A549 (cell line): ENCODE measurements around the gene BBS4. TPM values are rescaled to one million over a fixed set of nuclear protein-coding genes. Genes with fewer than 3 reads are reported as not detected.
A peak's percentile ranks its signal among the peaks of the same experiment; 100 is the strongest.
"Not testable (repeated sequence)": the region's sequence is repeated elsewhere in the genome, so short reads cannot be mapped to it uniquely, and the experiment has no call there.

Source experiments
- ATAC-seq, 2 experiments: fragments of 200-7000 bp in 1 of 2; fragments of >200 bp in 1 of 2; cut with Nextera tagmentation in 1 of 2; cut with Tn5 transposase in 1 of 2; 3 replicates each; pipeline versions ENCODE4 v1.8.0 to v1.9.1; 2018 to 2020; ENCODE audit warnings: mild to moderate bottlenecking in 1 of 2, moderate library complexity in 1 of 2
- CTCF ChIA-PET: fragments of 300-600 bp; sonication (Branson Sonifier 250); formaldehyde crosslinking; extraction: SDS; loops from one replicate; lab custom pipeline; 2021; ENCODE audit warnings: antibody characterized with exemption, inconsistent platforms; lab: Yijun Ruan, JAX
- POLR2A ChIA-PET: fragments of 350-600 bp; formaldehyde crosslinking; extraction: SDS; loops from one replicate; lab custom pipeline; 2021; ENCODE audit warnings: antibody characterized with exemption, inconsistent platforms; lab: Yijun Ruan, JAX
- DNase-seq, 2 experiments: peaks; one replicate each; pipeline versions ENCODE4 v3.0.0 to v3.0.0-alpha.2; 2011 to 2016; ENCODE audit warnings: low read depth in 1 of 2, low spot score in 1 of 2
- FAIRE-seq: peaks from 2 replicates; lab custom pipeline; 2011; peaks lifted over from hg19 to GRCh38; lab: Jason Lieb, UNC
- H3K27ac ChIP-seq, 2 experiments: fragments of >200 bp; sonication (Bioruptor Twin); formaldehyde crosslinking; 3 replicates each; pipeline ENCODE4 v1.5.1; 2016 to 2017
- H3K4me1 ChIP-seq: fragments of >200 bp; sonication (Bioruptor Twin); formaldehyde crosslinking; 3 replicates; pipeline ENCODE4 v1.6.1; 2016
- H3K4me2 ChIP-seq: fragments of >200 bp; sonication (Bioruptor Twin); formaldehyde crosslinking; 3 replicates; pipeline ENCODE4 v1.6.1; 2016
- H3K4me3 ChIP-seq: fragments of >200 bp; sonication (Bioruptor Twin); formaldehyde crosslinking; 3 replicates; pipeline ENCODE4 v1.5.1; 2016
- H3K9me3 ChIP-seq: fragments of >200 bp; sonication (Bioruptor Twin); formaldehyde crosslinking; 3 replicates; pipeline ENCODE4 v1.6.1; 2016
- ATOH8 ChIP-seq: fragments of 250-450 bp; sonication (Bioruptor Pico); IDR thresholded peaks from 2 replicates; pipeline ENCODE4 v1.5.0; 2020; ENCODE audit warnings: low read depth, mild to moderate bottlenecking, moderate library complexity
- CHD4 ChIP-seq: fragments of 200-600 bp; sonication (generic); IDR thresholded peaks from 2 replicates; pipeline ENCODE4 v1.6.1; 2016; ENCODE audit warnings: antibody characterized with exemption, mild to moderate bottlenecking, borderline replicate concordance
- FOXS1 ChIP-seq: fragments of 250-450 bp; sonication (Bioruptor Pico); IDR thresholded peaks from 2 replicates; pipeline ENCODE4 v1.5.0; 2020; ENCODE audit warnings: mild to moderate bottlenecking, moderate library complexity
- HMGXB4 ChIP-seq: fragments of 250-450 bp; sonication (Bioruptor Pico); IDR thresholded peaks from 2 replicates; pipeline ENCODE4 v1.5.0; 2021; ENCODE audit warnings: mild to moderate bottlenecking, moderate library complexity, borderline replicate concordance
- HOXA7 ChIP-seq: fragments of 250-450 bp; sonication (Bioruptor Pico); IDR thresholded peaks from 2 replicates; pipeline ENCODE4 v1.5.0; 2020; ENCODE audit warnings: mild to moderate bottlenecking, moderate library complexity
- JUN ChIP-seq, 2 experiments: fragments of >200 bp; sonication (Bioruptor Twin); formaldehyde crosslinking; IDR thresholded peaks; 2 replicates in 1 of 2; 3 replicates in 1 of 2; pipeline ENCODE4 v1.6.1; 2016 to 2017
- PBX3 ChIP-seq: IDR thresholded peaks from 2 replicates; pipeline ENCODE4 v1.6.1; 2012
- RAD21 ChIP-seq, 2 experiments: fragments of >200 bp in 1 of 2; sonication (Bioruptor Twin) in 1 of 2; formaldehyde crosslinking in 1 of 2; IDR thresholded peaks in 1 of 2; conservative IDR thresholded peaks in 1 of 2; 2 replicates in 1 of 2; 3 replicates in 1 of 2; pipeline ENCODE4 v1.6.1; 2012 to 2018; ENCODE audit warnings: inconsistent platforms in 1 of 2
- RFX5 ChIP-seq: fragments of 450-650 bp; IDR thresholded peaks from 2 replicates; pipeline ENCODE4 v1.7.1; 2014; ENCODE audit warnings: antibody characterized with exemption, mild to moderate bottlenecking, moderate library complexity
- SMC3 ChIP-seq: fragments of >200 bp; sonication (Bioruptor Twin); formaldehyde crosslinking; IDR thresholded peaks from 3 replicates; pipeline ENCODE4 v1.6.1; 2018; ENCODE audit warnings: inconsistent platforms
- TFCP2L1 ChIP-seq: fragments of 250-450 bp; sonication (Bioruptor Pico); IDR thresholded peaks from 2 replicates; pipeline ENCODE4 v1.5.0; 2021; ENCODE audit warnings: mild to moderate bottlenecking
- ZSCAN20 ChIP-seq: fragments of 250-450 bp; sonication (Bioruptor Pico); IDR thresholded peaks from 2 replicates; pipeline ENCODE4 v1.8.0; 2022; ENCODE audit warnings: mild to moderate bottlenecking, moderate library complexity
- WGBS: methylation state at CpG from one replicate; pipeline ENCODE4 v1.1.6; 2017; ENCODE audit errors: missing lambda C conversion rate; 5-methylcytosine and 5-hydroxymethylcytosine counted together
- polyA plus RNA-seq, 4 experiments: library from polyadenylated mRNA; depleted of rRNA in 3 of 4; stranded (reverse); fragments of >200 nt; fragmentation: RNase III in 1 of 4; extraction: RNeasy Plus Mini Kit Qiagen cat#74134 plus additional on column Dnase treatment in 1 of 4; gene quantifications; 2 replicates in 3 of 4; 3 replicates in 1 of 4; pipeline ENCODE4 v1.2.3, GENCODE V29; 2011 to 2017
- TF ChIP-seq, protein P1 (sequence below): IDR thresholded peaks from 2 replicates; pipeline ENCODE4 v1.6.1; 2012
- TF ChIP-seq, protein P2 (sequence below): fragments of >200 bp; sonication (Bioruptor Twin); formaldehyde crosslinking; IDR thresholded peaks from 3 replicates; pipeline ENCODE4 v1.5.1; 2016
- TF ChIP-seq, protein P3 (sequence below): fragments of >200 bp; sonication (Bioruptor Twin); formaldehyde crosslinking; IDR thresholded peaks from 2 replicates; pipeline ENCODE4 v1.6.1; 2016
- TF ChIP-seq, protein P4 (sequence below): fragments of 450-650 bp; IDR thresholded peaks from 2 replicates; pipeline ENCODE4 v1.6.1; 2014; ENCODE audit warnings: antibody characterized with exemption

Gene BBS4
- polyA plus RNA-seq, 2 of the 4 experiments (the other 2 are of a cell fraction) = 22.6 to 40.4 TPM

DNA sequence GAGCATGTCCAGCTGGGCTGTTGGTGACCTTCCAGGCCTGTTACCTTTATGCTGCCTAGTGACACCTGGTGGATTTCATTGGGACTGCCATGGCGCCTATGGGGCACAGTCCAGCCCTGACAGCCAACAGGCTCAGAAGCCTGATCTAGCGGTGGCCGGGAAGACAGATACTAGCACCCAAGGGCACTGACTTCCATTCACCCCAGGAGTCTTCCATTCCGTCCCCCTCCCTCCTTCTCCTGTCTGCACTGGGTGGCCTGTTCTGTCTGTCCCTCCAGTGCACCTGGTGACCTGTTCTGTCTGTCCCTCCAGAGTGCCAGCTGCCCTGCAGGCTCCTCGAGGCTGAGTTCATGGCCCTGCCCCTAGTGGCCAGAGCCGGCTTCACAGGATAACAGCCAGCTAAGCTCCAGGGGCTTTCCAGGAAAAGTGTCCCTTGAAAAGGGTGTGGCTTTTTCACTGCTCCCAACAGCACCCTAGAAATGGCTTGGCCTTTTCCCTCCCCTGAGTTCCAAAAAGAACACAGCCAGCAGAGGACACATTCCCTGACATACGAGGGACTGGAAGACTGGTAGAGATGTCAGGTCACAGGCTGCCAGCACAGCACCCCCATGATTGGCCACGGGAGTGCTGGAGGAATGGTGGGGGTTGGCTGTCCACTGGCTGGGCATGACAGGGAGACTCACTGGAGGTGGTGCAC lies 15.2 kb upstream of the BBS4 start:
- DNase-seq = peak; percentile 88 to 90
- not testable (repeated sequence) for H3K4me1 ChIP-seq, FAIRE-seq, H3K9me3 ChIP-seq
- ChIA-PET POLR2A (interaction anchor here (1.6 kb wide), 1 partner anchor 15 kb away, joined by 7 read pairs; the partner anchor contains the start of genes BBS4 and HIGD2B), CTCF (interaction anchor here (0.6 to 2.2 kb wide), 31 partner anchors 10 to 595 kb away, joined by 3 to 53 read pairs (median 3); partner anchors contain the start of genes BBS4 and HIGD2B)
- Histone ChIP-seq H3K4me3 (peak overlapping the region; percentile 35; the same call in 2 of the 3 replicates), H3K27ac (peak overlapping the region; percentile 45 to 82), H3K4me2 (peak overlapping the region; percentile 89)
- TF ChIP-seq SMC3 = peak; percentile 51
- TF ChIP-seq TFCP2L1 (CRISPR knock-in tag) = 0 out of 2 replicates have a peak, but pooled peaks have one; percentile 39
- TF ChIP-seq, protein P1, sequence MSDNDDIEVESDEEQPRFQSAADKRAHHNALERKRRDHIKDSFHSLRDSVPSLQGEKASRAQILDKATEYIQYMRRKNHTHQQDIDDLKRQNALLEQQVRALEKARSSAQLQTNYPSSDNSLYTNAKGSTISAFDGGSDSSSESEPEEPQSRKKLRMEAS = peak; percentile 68
- TF ChIP-seq RAD21 (conservative IDR thresholded peaks at IDR 0.05 in 1 of 2, IDR thresholded peaks at IDR 0.05 in 1 of 2) = peak; percentile 29 to 59; a peak in 4 of 5 replicates
- TF ChIP-seq RFX5 = 0 out of 2 replicates have a peak, but pooled peaks have one; percentile 22
- TF ChIP-seq JUN (IDR thresholded peaks at IDR 0.05) = 0 out of 5 replicates have a peak, but pooled peaks of 1 of the 2 experiments have one; percentile 13
- TF ChIP-seq, protein P2, sequence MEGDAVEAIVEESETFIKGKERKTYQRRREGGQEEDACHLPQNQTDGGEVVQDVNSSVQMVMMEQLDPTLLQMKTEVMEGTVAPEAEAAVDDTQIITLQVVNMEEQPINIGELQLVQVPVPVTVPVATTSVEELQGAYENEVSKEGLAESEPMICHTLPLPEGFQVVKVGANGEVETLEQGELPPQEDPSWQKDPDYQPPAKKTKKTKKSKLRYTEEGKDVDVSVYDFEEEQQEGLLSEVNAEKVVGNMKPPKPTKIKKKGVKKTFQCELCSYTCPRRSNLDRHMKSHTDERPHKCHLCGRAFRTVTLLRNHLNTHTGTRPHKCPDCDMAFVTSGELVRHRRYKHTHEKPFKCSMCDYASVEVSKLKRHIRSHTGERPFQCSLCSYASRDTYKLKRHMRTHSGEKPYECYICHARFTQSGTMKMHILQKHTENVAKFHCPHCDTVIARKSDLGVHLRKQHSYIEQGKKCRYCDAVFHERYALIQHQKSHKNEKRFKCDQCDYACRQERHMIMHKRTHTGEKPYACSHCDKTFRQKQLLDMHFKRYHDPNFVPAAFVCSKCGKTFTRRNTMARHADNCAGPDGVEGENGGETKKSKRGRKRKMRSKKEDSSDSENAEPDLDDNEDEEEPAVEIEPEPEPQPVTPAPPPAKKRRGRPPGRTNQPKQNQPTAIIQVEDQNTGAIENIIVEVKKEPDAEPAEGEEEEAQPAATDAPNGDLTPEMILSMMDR = peak; percentile 81
- 10% methylated on average over 8 of the region's 8 CpGs for WGBS
- peak; percentile 99 to 100 for ATAC-seq

- Histone ChIP-seq H3K4me1 (peaks cover 6% of the 10 kb centered on the region), H3K9me3 (no peaks in the 10 kb centered on the region), H3K4me3 (no peak overlapping the region), H3K4me2 (peak overlapping the region; percentile 89; the same call in 2 of the 3 replicates), H3K27ac (no peak overlapping the region; a peak in 1 of 6 replicates)
- CTCF ChIA-PET = interaction anchor here (0.7 to 2.2 kb wide), 25 partner anchors 9 to 411 kb away, joined by 3 to 53 read pairs (median 4); partner anchors contain the start of genes BBS4 and HIGD2B
- 34% methylated on average over 3 of the region's 3 CpGs for WGBS
- FAIRE-seq (no peak), DNase-seq (no peak)
- TF ChIP-seq, protein P3, sequence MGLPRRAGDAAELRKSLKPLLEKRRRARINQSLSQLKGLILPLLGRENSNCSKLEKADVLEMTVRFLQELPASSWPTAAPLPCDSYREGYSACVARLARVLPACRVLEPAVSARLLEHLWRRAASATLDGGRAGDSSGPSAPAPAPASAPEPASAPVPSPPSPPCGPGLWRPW = no peak
- TF ChIP-seq HOXA7 = no peak
- no peak for TF ChIP-seq FOXS1 (CRISPR knock-in tag)
- no peak for TF ChIP-seq SMC3
- TF ChIP-seq CHD4 = no peak
- TF ChIP-seq, protein P1 = no peak
- no peak for TF ChIP-seq JUN (IDR thresholded peaks at IDR 0.05)
- no peak for TF ChIP-seq PBX3
- TF ChIP-seq ATOH8 (CRISPR knock-in tag) = no peak
- TF ChIP-seq ZSCAN20 (CRISPR knock-in tag) = no peak
- TF ChIP-seq HMGXB4 (CRISPR knock-in tag) = no peak
- TF ChIP-seq, protein P4, sequence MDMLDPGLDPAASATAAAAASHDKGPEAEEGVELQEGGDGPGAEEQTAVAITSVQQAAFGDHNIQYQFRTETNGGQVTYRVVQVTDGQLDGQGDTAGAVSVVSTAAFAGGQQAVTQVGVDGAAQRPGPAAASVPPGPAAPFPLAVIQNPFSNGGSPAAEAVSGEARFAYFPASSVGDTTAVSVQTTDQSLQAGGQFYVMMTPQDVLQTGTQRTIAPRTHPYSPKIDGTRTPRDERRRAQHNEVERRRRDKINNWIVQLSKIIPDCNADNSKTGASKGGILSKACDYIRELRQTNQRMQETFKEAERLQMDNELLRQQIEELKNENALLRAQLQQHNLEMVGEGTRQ = no peak
- TF ChIP-seq, all 56 proteins: peak for 0
- POLR2A ChIA-PET = interaction anchor here (1.6 kb wide), 1 partner anchor 14 kb away, joined by 7 read pairs; the partner anchor contains the start of genes BBS4 and HIGD2B
- ATAC-seq = no peak
Measured at GRCh38 chr15:72671525-72671924, 14.5 kb upstream of the BBS4 start.
